GM18502 (cell line): ENCODE measurements around the gene NSUN6.

ENCODE experiments used
- ATAC-seq: cut with Tn5 transposase; IDR thresholded peaks from one replicate; pipeline ENCODE4 v1.9.1; 2021; ENCODE audit warnings: mild to moderate bottlenecking; ENCODE audit not compliant: unreplicated experiment, poor library complexity

NSUN6 gene

DNA sequence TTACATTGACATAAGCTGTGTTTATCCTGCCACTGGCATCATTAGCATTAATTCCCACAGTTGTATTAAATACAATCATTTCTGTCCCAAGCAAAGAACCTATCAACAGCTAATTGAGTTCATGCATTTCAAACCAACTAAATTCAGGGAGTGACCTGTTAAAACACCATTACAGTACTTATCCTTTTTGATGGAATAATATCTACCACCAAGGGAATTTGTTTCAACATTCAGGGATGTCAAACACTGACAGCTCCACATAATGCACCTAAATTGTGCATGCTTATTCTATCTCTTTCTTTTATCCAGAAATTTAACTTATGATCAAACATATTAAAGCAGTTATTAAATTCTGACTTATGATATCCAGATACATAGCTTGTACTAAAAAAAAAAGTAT lies 136.8 kb downstream of the NSUN6 start:
- no peak for ATAC-seq

- no peak for ATAC-seq
Observed at GRCh38 chr10:18508587-18508986, 142.8 kb downstream of the NSUN6 start.

DNA sequence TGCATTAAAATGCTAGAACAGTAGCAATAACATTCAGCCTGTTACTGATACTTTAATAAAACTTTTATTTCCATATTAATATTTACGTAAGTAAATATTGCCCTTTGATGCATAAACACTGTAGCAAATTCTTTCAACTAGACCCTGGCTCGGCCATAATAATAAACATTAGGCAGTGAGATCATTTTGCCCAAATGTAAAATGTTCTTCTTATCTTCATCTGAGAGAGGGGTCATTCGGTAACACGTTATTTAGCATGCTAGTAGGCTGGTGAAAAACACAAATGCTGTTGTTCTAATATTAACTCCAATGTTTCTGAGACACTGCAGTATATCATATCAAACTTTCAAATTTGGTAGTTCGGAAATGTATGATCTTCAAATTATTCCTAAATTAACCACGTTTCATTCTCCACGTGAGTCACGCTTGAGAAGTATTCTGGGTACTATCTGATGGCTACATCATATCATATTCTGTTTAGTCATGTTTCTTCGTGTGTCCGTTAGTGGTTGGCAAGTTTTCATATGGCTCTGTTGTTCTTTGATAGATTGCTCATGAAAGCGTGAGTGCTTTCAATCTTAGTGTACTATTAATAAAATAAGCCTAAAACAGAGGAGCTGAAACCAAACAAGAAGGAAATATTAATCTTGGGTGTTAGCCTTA lies 145.8 kb downstream of the NSUN6 start:
- ATAC-seq: no peak

DNA sequence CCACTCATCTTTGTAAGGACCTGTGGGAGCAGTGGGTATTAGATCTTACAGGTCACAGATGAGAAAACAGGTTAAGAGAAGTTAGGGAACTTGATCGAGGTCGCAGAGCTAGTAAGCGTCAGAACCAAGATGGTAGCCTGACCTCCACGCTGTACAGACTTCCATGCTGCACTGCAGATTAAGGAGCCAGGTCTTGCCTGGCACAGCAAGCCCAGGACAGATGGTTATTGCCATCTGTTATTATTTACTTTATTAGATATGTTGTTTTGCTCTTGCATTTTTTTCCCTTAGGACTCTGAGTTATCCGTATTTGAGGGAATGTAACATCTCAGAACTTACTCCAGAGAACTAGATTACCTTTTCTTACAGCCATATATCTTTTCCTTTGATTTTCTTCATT lies 147.2 kb downstream of the NSUN6 start:
- ATAC-seq: no peak

GRCh38 chr10:18501629-18502028 lies 149.8 kb downstream of the NSUN6 start:
- ATAC-seq: no peak

DNA sequence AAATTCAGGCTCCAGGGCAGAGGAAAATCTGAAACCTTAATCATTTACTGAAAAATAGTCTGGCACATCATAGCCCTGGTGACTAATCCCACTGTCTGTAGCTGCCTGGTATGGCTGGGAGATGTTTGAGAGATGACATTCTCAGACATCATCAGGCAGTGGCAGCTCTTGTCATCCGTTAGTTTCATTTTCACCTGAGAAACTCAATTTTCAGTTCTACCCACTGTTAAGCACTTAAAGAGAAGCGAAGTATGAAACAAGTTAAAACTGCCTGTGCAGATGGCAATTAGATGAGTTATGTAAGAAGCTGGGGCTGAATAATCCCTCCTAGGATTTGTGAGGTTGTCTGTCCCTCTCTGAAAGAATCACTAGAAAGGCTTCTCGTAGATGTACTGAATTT lies 150.2 kb downstream of the NSUN6 start:
- ATAC-seq: peak; percentile 96

DNA sequence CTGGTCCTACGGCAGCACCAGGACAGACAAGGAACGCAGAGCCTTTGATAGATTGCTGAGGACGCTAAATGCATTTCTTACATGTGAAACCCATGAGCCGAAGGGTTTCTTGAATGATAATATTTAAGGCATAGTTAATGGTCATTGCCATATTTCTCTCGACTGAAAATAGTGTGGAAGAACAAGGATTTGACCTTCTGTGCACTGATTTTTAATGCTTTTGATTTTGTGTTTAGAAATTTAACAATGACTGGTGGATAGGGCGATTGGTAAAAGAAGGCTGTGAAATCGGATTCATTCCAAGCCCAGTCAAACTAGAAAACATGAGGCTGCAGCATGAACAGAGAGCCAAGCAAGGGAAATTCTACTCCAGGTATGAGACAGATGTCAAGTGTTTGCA lies 150.8 kb downstream of the NSUN6 start:
- ATAC-seq: no peak

- ATAC-seq: no peak
Observed at GRCh38 chr10:18498998-18499397, 152.4 kb downstream of the NSUN6 start.

- ATAC-seq: no peak
Observed at GRCh38 chr10:18497806-18498369, 153.5 kb downstream of the NSUN6 start.
